ENCODE results near the gene SERPINC1.
"Not testable (repeated sequence)": the region's sequence is repeated elsewhere in the genome, so short reads cannot be mapped to it uniquely, and the experiment has no call there.

SERPINC1 gene

GRCh38 chr1:173893611-173894010, 23.5 kb downstream of the SERPINC1 start:
- DNase-seq (ENCODE audit: low read depth in 1 of 2, low spot score in 1 of 2) = no peak

GRCh38 chr1:173889885-173890284, 27.2 kb downstream of the SERPINC1 start:
- no peak for DNase-seq (ENCODE audit: low read depth in 1 of 2, low spot score in 1 of 2)

- no peak for DNase-seq (ENCODE audit: low read depth in 1 of 2, low spot score in 1 of 2)
These were observed 28.4 kb downstream of the SERPINC1 start for GRCh38 chr1:173888749-173889148.

GRCh38 chr1:173887627-173888026, 29.5 kb downstream of the SERPINC1 start:
- no peak for DNase-seq (ENCODE audit: low read depth in 1 of 2, low spot score in 1 of 2)

DNA sequence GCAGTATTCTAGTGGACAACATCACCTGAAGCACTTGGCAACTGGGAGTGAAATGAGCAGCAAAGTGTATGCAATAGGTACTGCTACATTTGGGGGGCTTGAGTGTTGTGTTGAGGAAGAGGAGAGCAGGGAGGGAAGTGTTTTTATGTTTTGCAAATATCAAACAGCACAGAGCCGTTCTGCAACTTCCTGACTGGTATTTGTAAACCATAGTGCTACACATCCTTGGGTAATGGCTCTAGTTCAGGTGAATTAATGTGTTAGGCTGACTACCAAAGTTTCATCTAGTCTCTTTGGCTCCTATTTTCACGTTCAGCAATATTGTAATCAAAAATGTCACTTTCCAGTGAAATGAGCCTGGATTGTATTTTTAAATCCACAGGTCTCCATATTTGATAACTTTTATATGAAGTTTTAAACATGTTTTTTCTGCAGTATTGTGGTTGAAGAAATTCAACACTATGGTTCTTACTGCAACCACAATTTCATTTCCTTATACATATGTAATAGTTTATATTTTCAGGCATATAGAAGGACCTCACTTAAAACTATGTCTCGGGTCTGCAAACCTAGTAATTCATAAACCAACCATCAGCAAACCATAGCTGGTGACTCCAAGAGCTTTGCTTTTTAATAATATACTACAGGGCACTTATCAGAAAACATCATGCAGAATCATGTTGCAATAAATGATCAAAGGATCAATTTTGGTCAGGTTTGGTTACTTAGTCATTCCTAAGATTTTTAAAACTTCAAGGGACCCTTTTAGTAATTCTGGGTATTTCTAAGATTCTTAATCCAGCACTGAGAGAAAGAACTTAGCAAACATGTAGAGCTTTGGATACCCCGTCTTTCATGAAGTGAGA, 30.1 kb downstream of the SERPINC1 start:
- DNase-seq (ENCODE audit: low read depth in 1 of 2, low spot score in 1 of 2) = no peak

DNA sequence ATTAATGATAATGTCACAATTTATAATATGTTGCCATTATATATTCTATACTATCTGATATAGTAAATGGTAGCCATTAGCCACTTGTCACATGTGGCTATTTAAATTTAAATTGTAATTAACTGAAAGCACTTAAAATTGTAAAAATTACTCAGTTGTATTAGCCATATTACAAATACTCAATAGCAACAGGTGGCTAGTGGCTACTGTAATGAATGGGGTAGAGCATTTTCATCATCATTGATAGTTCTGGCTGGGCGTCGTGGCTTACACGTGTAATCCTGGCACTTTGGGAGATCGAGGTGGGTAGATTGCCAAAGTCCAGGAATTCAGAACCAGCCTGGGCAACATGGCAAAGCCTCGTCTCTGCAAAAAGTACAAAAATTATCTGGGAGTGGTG, 32.4 kb downstream of the SERPINC1 start:
- no peak for DNase-seq (ENCODE audit: low read depth in 1 of 2, low spot score in 1 of 2)

GRCh38 chr1:173881117-173881516, 36.0 kb downstream of the SERPINC1 start:
- DNase-seq (ENCODE audit: low read depth in 1 of 2, low spot score in 1 of 2) = not testable (repeated sequence)

DNA sequence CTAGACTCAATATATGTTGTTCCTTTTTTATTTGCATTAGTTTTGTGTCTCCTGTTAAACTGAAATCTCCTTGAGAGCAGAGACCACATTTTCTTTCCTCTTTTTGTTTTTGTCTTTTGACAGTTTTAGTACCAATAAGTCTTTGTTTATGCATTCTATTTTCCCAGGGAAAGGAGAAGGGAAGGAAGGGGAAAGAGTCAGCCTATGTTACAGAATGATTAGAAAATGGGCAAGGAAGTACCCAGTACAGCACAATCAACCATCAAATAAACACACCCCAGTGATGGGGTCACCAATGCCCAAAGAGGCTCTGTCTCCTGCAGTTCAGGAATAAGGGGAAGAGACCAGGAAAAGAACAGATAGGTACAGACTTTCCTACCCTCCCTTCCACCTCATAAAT, 38.9 kb downstream of the SERPINC1 start:
- DNase-seq (ENCODE audit: low read depth in 1 of 2, low spot score in 1 of 2) = no peak

- DNase-seq (ENCODE audit: low read depth in 1 of 2, low spot score in 1 of 2) = no peak
These were observed 40.4 kb downstream of the SERPINC1 start for GRCh38 chr1:173876732-173877131.

- no peak for DNase-seq (ENCODE audit: low read depth in 1 of 2, low spot score in 1 of 2)
These were observed 45.6 kb downstream of the SERPINC1 start for GRCh38 chr1:173871500-173871899.

DNA sequence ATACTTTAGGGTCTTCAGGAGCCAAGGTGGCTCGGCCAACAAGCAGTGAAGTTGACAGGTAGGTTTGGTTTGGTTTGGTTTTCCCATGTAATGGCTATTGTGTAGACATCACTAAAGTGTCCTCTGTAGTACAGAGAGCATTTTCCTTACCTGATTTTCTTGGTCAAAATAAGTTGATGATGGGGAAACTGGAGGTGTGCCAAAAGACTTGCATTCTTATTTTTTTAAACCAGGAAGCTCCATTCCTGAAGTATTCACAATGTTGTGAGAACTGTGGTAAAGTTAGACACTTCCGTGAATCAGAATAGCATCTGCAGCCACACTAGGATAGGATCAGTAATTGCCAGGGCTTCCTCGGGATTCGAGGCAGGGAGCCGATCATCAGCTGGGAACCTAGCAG, 46.0 kb downstream of the SERPINC1 start:
- no peak for DNase-seq (ENCODE audit: low read depth in 1 of 2, low spot score in 1 of 2)

- no peak for DNase-seq (ENCODE audit: low read depth in 1 of 2, low spot score in 1 of 2)
These were observed 46.7 kb downstream of the SERPINC1 start for GRCh38 chr1:173870252-173871075.

- DNase-seq (ENCODE audit: low read depth in 1 of 2, low spot score in 1 of 2) = no peak
These were observed 48.1 kb downstream of the SERPINC1 start for GRCh38 chr1:173869021-173869359.

DNA sequence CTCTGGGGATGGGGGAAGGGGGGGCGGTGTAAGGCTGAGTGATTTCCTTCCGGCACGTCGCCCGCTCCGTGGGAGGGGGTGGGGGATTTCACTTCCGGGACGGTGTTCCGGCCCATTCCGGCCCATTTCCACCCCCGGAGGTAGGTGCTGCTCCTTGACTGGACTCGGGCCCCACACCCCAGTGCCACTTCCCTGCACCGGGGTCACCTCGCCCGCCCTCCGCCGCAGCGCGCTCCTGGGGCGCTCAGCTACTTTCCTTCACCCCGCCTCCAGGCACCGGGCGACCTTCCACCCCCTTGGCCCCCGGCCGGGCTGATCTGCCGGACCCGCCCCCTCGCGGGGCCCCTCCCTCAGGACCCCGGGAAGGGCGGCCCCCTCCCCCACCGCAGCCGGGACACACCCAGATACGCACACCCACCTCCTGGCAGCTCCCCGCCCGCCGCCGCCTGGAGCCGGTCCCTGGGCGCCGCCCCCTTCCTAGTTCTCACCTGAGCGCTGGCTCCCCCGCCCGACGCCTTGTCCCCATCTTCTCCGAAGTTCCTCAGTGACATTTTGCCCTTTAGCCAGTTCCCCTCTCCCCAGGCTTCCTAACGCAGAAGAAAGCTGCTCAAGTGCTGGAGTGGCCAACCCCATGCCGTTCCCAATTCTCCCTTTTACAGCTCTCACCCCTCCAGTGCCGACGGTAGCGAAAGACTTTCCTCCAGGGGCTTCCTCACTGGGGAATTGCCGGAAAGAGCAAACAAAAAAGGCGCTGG, 48.7 kb downstream of the SERPINC1 start, which contains the start of gene ZBTB37:
TSS of gene ZBTB37 (plus strand) at position 115 of the 755 bp plus-strand sequence. CDS start 1,846 bp downstream, outside the sequence.
- peak; percentile 86 for DNase-seq (ENCODE audit: low read depth in 1 of 2, low spot score in 1 of 2)

GRCh38 chr1:173867753-173868265, 49.3 kb downstream of the SERPINC1 start, which contains the start of gene GAS5:
GAS5 (minus strand) TSS chr1:173867989.
- DNase-seq (ENCODE audit: low read depth in 1 of 2, low spot score in 1 of 2) = peak; percentile 98 to 99

DNA sequence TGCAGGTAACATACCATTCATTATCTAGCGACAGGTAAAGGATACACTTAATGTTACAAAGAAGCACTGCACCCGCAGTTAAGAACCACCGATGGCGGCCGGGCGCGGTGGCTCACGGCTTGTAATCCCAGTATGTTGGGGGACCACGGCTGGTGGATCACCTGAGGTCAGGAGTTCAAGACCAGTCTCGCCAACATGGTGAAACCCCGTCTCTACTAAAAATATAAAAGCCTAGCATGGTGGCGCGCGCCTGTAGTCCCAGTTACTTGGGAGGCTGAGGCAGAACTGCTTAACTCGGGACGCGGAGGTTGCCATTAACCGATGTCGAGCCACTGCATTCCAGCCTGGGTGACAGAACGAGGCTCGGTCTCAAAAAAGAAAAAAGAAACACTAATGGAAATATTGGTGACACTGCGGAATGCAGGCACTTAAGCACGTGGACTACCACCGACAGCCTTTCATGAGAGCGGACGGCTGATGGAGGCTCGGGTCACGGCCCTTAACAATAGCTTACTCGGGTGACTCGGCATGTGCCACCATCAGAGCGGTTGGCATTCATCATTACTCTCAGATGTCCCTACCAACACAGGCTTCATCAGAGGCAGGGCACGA, 49.9 kb downstream of the SERPINC1 start:
- DNase-seq (ENCODE audit: low read depth in 1 of 2, low spot score in 1 of 2) = peak in 1 of 2 donors; percentile 38

- DNase-seq (ENCODE audit: low read depth in 1 of 2, low spot score in 1 of 2) = no peak
These were observed 50.6 kb downstream of the SERPINC1 start for GRCh38 chr1:173866413-173867115.

- no peak for DNase-seq (ENCODE audit: low read depth in 1 of 2, low spot score in 1 of 2)
These were observed 51.5 kb downstream of the SERPINC1 start for GRCh38 chr1:173865468-173866164.

GRCh38 chr1:173864179-173864867, 52.8 kb downstream of the SERPINC1 start:
- DNase-seq (ENCODE audit: low read depth in 1 of 2, low spot score in 1 of 2) = no peak

Measured in activated T-helper 1 cell treated with anti-CD3 and anti-CD28 coated beads, Interleukin-2, amount 50 U/mL, for 16 hours (primary cell).